ENCODE results near the gene OR1C1. TPM values are rescaled to one million over a fixed set of nuclear protein-coding genes. Genes with fewer than 3 reads are reported as not detected.
"Not testable (repeated sequence)": the region's sequence is repeated elsewhere in the genome, so short reads cannot be mapped to it uniquely, and the experiment has no call there.

OR1C1 gene, protein sequence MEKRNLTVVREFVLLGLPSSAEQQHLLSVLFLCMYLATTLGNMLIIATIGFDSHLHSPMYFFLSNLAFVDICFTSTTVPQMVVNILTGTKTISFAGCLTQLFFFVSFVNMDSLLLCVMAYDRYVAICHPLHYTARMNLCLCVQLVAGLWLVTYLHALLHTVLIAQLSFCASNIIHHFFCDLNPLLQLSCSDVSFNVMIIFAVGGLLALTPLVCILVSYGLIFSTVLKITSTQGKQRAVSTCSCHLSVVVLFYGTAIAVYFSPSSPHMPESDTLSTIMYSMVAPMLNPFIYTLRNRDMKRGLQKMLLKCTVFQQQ
- not detected in 2 replicates for total RNA-seq (ENCODE audit: low replicate concordance)
- long read RNA-seq: 0 reads

DNA sequence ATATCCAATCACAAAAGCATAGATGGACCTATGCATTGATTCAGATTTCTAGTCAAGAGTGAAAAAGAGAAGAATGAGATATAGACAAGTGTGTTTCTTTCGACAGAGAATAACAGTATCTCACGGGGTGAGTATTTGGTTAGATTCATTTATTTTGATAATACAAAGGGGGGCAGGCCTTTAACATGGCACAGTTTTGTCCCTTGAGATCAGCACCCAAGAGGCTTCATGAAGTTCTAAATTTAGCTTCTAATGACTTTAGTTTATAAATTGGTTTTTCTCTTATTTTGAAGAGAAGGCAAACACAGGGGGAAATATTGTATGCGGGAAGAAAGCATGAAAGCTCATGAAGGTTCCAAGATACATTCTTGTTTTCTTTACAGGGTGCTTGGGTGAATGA is at the start of gene OR1C1:
TSS of gene OR1C1 (minus strand) at position 101 of the 400 bp plus-strand sequence. CDS start 2,150 bp downstream, outside the sequence.
- no peak within 1 kb of the TSS for H3K27ac Mint-ChIP-seq
- no peaks in the 10 kb centered on the region for H3K4me1 Mint-ChIP-seq (ENCODE audit: unreplicated experiment)
- H3K36me3 Mint-ChIP-seq: no peaks in the 10 kb centered on the region
- no peak for DNase-seq (ENCODE audit: extremely low spot score, unreplicated experiment)
- no peaks in the 10 kb centered on the region for H3K27me3 Mint-ChIP-seq
- no peak within 1 kb of the TSS for H3K4me3 Mint-ChIP-seq
- H3K9me3 Mint-ChIP-seq: peaks cover 4% of the 10 kb centered on the region
- TF ChIP-seq, protein P1, sequence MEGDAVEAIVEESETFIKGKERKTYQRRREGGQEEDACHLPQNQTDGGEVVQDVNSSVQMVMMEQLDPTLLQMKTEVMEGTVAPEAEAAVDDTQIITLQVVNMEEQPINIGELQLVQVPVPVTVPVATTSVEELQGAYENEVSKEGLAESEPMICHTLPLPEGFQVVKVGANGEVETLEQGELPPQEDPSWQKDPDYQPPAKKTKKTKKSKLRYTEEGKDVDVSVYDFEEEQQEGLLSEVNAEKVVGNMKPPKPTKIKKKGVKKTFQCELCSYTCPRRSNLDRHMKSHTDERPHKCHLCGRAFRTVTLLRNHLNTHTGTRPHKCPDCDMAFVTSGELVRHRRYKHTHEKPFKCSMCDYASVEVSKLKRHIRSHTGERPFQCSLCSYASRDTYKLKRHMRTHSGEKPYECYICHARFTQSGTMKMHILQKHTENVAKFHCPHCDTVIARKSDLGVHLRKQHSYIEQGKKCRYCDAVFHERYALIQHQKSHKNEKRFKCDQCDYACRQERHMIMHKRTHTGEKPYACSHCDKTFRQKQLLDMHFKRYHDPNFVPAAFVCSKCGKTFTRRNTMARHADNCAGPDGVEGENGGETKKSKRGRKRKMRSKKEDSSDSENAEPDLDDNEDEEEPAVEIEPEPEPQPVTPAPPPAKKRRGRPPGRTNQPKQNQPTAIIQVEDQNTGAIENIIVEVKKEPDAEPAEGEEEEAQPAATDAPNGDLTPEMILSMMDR (conservative IDR thresholded peaks at IDR 0.05): no peak

DNA sequence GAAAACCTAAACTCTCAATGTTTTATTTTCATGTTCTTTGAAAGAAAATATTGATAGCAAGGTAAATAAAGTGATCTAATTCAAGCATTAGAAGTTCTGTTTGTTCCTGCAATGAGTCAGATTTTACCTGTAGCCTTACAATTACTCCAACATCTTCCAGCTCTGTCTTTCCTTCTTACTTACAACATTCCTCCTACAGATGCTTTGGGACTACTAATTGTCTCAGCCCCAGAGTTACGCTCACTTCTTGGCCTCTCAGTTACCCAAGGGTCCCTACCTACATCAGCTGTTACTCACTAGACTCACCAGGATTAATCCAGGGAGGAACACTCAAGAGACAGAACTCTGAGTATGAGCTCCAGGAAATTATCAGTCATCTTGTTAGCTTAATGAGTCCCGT is 37.2 kb upstream of the OR1C1 start:
- Mint-ChIP-seq H3K27ac (no peak overlapping the region), H3K27me3 (no peaks in the 10 kb centered on the region), H3K4me1 (ENCODE audit: unreplicated experiment) (no peaks in the 10 kb centered on the region), H3K4me3 (no peak overlapping the region), H3K36me3 (no peaks in the 10 kb centered on the region), H3K9me3 (peaks cover 6% of the 10 kb centered on the region)
- DNase-seq (ENCODE audit: extremely low spot score, unreplicated experiment): no peak
- TF ChIP-seq, protein P1 (conservative IDR thresholded peaks at IDR 0.05): no peak

DNA sequence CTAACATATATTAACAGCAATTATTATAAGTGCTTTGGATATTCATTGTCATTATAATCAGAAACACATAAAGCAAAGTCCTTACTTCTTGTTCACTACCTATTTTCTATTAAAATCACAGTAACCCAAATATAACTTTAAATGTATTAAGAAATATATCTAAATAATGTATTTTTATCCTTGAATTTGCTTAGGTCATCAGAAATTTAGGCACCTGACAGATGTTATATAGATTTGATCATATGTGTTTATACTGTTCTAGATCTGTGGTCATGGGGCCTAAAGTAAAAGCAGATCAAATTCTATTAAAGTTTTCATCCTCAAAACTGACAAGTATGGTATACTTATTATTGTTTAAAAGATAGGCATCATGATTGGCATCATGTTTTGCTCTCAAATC is 9.2 kb upstream of the OR1C1 start:
- no peak overlapping the region for H3K27ac Mint-ChIP-seq
- H3K27me3 Mint-ChIP-seq: no peaks in the 10 kb centered on the region
- no peak overlapping the region for H3K4me3 Mint-ChIP-seq
- TF ChIP-seq, protein P1 (conservative IDR thresholded peaks at IDR 0.05): no peak
- DNase-seq (ENCODE audit: extremely low spot score, unreplicated experiment): no peak
- H3K9me3 Mint-ChIP-seq: no peaks in the 10 kb centered on the region
- H3K36me3 Mint-ChIP-seq: no peaks in the 10 kb centered on the region
- no peaks in the 10 kb centered on the region for H3K4me1 Mint-ChIP-seq (ENCODE audit: unreplicated experiment)

DNA sequence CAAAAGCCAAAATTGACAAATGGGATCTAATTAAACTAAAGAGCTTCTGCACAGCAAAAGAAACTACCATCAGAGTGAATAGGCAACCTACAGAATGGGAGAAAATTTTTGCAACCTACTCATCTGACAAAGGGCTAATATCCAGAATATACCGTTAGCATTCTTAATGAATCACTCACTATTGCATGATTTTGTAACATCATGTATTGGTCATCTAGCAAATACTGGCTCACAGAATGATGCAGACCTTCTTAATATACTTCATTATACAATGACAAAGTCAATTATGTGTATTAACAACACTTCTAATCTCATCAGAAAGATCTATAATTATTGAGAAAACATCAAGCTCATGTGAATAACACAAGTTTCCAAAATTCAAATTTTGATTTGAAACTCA is 6.0 kb downstream of the OR1C1 start:
- not testable (repeated sequence) for H3K9me3 Mint-ChIP-seq; H3K4me3 Mint-ChIP-seq; H3K27ac Mint-ChIP-seq; H3K36me3 Mint-ChIP-seq; H3K27me3 Mint-ChIP-seq; DNase-seq (ENCODE audit: extremely low spot score, unreplicated experiment); H3K4me1 Mint-ChIP-seq (ENCODE audit: unreplicated experiment)

DNA sequence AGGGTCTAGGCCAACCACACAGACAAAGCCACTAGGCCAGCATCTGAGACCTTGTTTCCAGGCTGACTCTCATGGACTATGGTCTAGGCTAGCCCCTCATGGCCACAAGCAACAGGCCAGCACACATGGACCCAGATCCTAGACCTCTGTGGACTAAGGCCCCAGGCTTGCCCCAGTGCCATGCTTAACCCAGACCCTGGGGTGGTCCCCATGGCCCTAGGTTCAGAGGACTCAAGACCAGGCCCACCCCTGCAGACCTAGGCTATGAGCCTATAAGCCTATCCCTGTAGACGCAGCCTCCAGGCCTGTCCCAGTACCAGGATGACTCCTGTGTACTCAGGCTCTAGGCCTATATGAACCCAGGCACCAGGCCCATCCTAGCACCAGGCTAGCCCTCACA is 10.5 kb downstream of the OR1C1 start:
- no peaks in the 10 kb centered on the region for H3K9me3 Mint-ChIP-seq
- H3K4me1 Mint-ChIP-seq (ENCODE audit: unreplicated experiment): no peaks in the 10 kb centered on the region
- no peaks in the 10 kb centered on the region for H3K27me3 Mint-ChIP-seq
- TF ChIP-seq, protein P1 (conservative IDR thresholded peaks at IDR 0.05): no peak
- no peak for DNase-seq (ENCODE audit: extremely low spot score, unreplicated experiment)
- H3K27ac Mint-ChIP-seq: no peak overlapping the region
- no peak overlapping the region for H3K4me3 Mint-ChIP-seq
- no peaks in the 10 kb centered on the region for H3K36me3 Mint-ChIP-seq

DNA sequence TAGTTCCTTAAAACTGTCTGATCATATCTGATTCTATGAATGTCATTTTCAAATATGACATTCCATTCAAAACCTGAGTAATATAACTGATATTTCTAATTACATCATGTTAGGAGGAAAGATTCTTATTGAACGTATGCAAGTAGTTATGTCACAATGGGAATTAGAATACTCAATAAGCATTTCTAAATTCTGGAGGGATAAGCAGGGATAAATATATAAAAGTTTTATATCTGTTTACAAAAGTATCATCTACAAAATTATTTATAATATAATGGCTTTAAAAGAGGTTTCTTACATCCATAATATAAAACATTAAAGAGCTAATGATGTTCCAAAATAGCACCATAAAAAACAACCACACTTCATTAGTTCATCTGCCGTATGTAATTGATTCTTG is 12.3 kb downstream of the OR1C1 start, which contains the start of gene OR14A2:
TSS of gene OR14A2 (minus strand) at position 101 of the 400 bp plus-strand sequence.
- Mint-ChIP-seq H3K4me3 (no peak within 1 kb of the TSS), H3K36me3 (no peaks in the 10 kb centered on the region), H3K4me1 (ENCODE audit: unreplicated experiment) (no peaks in the 10 kb centered on the region), H3K27me3 (no peaks in the 10 kb centered on the region), H3K27ac (no peak within 1 kb of the TSS), H3K9me3 (no peaks in the 10 kb centered on the region)
- DNase-seq (ENCODE audit: extremely low spot score, unreplicated experiment): no peak
- TF ChIP-seq, protein P1 (conservative IDR thresholded peaks at IDR 0.05): no peak

All from type B pancreatic cell (in vitro differentiated cells).